ENCODE results near the gene DCTN1.

DNA sequence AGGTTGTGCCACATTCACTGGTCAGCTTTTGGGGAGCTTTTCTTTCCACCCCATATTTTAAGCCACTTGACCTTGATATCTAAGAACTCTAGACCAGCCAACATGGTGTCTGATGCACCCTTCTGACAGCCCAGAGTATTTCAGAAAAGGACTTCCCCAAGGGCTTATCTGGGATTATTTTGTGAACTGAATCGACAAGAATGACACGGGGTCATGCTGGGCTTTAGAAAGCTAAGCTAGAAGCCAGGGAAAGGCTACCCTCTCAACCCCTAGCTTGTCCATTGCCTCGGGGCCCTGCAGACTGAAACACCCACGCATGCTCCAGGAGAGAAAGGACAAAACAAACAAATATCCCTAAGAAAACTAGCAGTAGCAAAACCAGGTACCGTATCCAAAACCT lies 52.9 kb downstream of the DCTN1 start:
- TF ChIP-seq NFE2L2 (conservative IDR thresholded peaks at IDR 0.05; ENCODE audit: low read length) (no peak), CHD2 (IDR thresholded peaks at IDR 0.05; ENCODE audit: low read length, partially characterized antibody) (no peak), MAX (IDR thresholded peaks at IDR 0.05) (no peak), FOSL2 (IDR thresholded peaks at IDR 0.05) (no peak), FOSL2 (CRISPR knock-in tag; IDR thresholded peaks at IDR 0.05) (no peak)
- TF ChIP-seq, protein P1, sequence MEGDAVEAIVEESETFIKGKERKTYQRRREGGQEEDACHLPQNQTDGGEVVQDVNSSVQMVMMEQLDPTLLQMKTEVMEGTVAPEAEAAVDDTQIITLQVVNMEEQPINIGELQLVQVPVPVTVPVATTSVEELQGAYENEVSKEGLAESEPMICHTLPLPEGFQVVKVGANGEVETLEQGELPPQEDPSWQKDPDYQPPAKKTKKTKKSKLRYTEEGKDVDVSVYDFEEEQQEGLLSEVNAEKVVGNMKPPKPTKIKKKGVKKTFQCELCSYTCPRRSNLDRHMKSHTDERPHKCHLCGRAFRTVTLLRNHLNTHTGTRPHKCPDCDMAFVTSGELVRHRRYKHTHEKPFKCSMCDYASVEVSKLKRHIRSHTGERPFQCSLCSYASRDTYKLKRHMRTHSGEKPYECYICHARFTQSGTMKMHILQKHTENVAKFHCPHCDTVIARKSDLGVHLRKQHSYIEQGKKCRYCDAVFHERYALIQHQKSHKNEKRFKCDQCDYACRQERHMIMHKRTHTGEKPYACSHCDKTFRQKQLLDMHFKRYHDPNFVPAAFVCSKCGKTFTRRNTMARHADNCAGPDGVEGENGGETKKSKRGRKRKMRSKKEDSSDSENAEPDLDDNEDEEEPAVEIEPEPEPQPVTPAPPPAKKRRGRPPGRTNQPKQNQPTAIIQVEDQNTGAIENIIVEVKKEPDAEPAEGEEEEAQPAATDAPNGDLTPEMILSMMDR (IDR thresholded peaks at IDR 0.05): no peak

Measured in A549 (cell line).